Astrocyte of the spinal cord (primary cell): ENCODE measurements around the gene TK1.
A peak's percentile ranks its signal among the peaks of the same experiment; 100 is the strongest.
"Not testable (repeated sequence)": the region's sequence is repeated elsewhere in the genome, so short reads cannot be mapped to it uniquely, and the experiment has no call there.

Source experiments
- DNase-seq: peaks from one replicate; pipeline ENCODE4 v3.0.0; 2011; ENCODE audit warnings: low read depth, low spot score
- H3K4me3 ChIP-seq: 2 replicates; pipeline ENCODE4 v1.5.1; 2011; ENCODE audit warnings: low read depth, mild to moderate bottlenecking, low read length, moderate library complexity
- in situ Hi-C: cut with HindIII; loops from 2 replicates; pipeline ENCODE4 v1.10.0; 2017; ENCODE audit warnings: low sequenced_read_pairs
- TF ChIP-seq, protein P1 (sequence below): IDR thresholded peaks from 2 replicates; pipeline ENCODE4 v1.5.1; 2012; ENCODE audit warnings: low read depth, mild to moderate bottlenecking, low read length, inconsistent platforms

The TK1 gene

DNA sequence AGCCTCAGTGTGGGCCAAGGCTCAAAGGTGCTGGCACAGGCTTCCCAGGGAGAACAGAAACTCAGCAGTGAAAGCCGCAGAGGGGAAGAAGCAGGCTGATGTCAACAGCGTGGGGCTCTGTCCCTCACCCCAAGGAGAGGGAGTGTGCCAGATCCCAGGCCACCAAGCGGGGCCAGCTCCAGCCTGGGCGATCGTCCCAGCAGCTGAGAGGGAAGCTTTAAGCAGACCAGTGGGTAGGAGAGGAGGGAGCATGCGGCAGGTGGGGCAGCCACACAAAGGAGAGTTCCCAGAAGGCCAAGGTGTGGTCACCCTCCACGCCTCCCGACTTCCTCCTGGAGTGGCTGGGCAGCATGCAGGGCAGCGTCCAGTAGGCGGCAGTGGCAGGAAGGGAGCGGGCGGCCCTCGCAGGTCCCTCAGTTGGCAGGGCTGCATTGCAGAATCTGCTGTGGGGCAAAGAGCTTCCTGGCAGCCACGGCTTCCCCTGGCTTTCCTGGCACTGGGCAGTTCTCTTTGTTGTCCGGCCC, 12.4 kb downstream of the TK1 start:
- in situ Hi-C loops: no loop called here
- H3K4me3 ChIP-seq: no peak overlapping the region
- TF ChIP-seq, protein P1, sequence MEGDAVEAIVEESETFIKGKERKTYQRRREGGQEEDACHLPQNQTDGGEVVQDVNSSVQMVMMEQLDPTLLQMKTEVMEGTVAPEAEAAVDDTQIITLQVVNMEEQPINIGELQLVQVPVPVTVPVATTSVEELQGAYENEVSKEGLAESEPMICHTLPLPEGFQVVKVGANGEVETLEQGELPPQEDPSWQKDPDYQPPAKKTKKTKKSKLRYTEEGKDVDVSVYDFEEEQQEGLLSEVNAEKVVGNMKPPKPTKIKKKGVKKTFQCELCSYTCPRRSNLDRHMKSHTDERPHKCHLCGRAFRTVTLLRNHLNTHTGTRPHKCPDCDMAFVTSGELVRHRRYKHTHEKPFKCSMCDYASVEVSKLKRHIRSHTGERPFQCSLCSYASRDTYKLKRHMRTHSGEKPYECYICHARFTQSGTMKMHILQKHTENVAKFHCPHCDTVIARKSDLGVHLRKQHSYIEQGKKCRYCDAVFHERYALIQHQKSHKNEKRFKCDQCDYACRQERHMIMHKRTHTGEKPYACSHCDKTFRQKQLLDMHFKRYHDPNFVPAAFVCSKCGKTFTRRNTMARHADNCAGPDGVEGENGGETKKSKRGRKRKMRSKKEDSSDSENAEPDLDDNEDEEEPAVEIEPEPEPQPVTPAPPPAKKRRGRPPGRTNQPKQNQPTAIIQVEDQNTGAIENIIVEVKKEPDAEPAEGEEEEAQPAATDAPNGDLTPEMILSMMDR: peak; percentile 13
- peak; percentile 8 for DNase-seq

DNA sequence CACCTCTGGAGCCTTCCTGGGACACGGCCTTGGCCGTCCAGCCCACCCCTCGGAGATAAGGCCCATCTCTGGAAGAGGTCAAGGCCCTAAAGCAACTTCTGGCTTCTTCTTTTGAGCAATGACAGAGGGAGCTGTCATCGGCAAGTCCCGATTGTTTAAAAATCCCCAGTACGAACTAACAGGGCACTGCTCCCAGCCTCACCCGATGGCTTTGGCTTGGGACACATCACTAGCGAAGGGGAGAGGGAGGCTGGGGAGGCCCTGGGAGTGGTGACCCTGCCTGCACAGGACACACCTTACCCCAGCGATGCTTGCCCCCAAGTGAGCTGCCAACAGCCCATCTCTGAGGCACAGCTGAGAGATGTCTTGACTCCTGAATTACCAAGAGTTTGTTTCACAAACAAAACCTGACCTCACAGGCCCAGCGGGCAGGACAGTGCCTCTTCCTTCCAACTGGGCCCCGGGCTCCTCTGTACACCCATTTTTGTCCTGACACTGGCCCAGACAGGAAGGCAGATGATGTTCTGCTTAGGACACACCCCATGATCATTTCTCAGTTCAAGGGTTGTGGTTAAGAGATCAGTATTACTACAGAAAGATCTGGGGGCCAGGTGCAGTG, 13.6 kb downstream of the TK1 start:
- no peak for DNase-seq
- TF ChIP-seq, protein P1: no peak
- no peak overlapping the region for H3K4me3 ChIP-seq
- in situ Hi-C loops: no loop called here

DNA sequence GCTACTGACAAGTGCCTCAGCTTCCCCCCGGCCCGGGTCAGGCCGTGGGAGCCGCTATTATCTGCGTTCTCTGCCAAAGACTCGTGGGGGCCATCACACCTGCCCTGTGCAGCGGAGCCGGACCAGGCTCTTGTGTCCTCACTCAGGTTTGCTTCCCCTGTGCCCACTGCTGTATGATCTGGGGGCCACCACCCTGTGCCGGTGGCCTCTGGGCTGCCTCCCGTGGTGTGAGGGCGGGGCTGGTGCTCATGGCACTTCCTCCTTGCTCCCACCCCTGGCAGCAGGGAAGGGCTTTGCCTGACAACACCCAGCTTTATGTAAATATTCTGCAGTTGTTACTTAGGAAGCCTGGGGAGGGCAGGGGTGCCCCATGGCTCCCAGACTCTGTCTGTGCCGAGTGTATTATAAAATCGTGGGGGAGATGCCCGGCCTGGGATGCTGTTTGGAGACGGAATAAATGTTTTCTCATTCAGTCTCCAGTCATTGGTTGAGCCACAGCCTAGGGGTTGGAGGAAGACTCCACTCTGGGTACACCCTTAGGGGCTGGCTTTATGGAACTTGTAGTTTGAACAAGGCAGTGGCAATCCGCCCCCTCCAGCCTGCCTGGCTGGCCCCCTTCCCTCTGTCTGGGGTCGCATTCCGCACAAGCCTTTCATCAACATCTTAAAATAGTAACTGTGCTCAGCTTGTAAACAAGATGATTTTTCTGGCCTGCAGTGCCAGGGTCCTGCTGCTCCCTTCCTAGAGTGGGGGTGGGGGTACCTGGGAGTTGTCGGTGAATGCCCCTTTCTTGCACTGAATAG, 14.4 kb downstream of the TK1 start:
- peak; percentile 20 for DNase-seq
- no peak overlapping the region for H3K4me3 ChIP-seq
- in situ Hi-C loops: no loop called here
- TF ChIP-seq, protein P1: no peak

DNA sequence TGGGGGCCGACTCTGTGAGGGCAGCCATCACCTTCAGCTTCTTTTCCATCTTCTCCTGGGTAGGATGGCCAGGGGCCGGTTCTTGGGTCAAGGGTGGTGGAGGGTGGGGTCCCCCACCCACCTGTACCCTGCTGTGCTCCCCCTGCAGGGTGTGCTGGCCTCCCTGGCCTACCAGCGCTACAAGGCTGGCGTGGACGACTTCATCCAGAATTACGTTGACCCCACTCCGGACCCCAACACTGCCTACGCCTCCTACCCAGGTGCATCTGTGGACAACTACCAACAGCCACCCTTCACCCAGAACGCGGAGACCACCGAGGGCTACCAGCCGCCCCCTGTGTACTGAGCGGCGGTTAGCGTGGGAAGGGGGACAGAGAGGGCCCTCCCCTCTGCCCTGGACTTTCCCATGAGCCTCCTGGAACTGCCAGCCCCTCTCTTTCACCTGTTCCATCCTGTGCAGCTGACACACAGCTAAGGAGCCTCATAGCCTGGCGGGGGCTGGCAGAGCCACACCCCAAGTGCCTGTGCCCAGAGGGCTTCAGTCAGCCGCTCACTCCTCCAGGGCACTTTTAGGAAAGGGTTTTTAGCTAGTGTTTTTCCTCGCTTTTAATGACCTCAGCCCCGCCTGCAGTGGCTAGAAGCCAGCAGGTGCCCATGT, 15.1 kb downstream of the TK1 start:
- in situ Hi-C loops, DNase-seq, H3K4me3 ChIP-seq: not testable (repeated sequence)

DNA sequence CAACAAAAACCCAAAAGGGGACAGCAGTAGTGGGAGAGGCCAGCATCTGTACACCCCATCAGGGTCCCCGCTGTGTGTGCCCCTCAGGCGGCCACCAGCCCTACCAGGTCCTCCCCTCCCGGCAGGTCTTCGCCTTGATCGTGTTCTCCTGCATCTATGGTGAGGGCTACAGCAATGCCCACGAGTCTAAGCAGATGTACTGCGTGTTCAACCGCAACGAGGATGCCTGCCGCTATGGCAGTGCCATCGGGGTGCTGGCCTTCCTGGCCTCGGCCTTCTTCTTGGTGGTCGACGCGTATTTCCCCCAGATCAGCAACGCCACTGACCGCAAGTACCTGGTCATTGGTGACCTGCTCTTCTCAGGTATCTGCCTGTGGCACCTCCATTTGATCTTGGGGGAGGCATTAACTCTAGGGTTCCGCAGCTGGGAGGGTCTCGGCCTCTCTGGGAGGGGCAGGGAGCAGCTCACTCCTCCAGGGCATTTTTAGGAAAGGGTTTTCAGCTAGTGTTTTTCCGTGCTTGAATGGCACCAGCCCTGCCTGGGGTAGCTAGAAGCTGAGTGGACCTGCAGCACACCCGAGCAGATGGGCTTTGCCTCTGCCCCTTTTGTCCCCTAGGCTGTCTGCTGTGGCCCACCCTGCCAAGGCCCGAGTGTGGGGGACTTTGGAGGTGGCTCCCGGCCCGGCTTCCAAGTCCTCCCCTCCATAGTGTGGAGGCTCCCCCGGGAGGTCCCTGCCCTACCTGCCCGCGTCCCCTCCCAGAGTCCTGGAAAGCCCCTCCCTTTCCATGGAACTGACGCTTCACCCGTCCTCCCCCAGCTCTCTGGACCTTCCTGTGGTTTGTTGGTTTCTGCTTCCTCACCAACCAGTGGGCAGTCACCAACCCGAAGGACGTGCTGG, 15.9 kb downstream of the TK1 start:
- no peak for DNase-seq
- no peak overlapping the region for H3K4me3 ChIP-seq
- TF ChIP-seq, protein P1: no peak
- in situ Hi-C loops: no loop called here

DNA sequence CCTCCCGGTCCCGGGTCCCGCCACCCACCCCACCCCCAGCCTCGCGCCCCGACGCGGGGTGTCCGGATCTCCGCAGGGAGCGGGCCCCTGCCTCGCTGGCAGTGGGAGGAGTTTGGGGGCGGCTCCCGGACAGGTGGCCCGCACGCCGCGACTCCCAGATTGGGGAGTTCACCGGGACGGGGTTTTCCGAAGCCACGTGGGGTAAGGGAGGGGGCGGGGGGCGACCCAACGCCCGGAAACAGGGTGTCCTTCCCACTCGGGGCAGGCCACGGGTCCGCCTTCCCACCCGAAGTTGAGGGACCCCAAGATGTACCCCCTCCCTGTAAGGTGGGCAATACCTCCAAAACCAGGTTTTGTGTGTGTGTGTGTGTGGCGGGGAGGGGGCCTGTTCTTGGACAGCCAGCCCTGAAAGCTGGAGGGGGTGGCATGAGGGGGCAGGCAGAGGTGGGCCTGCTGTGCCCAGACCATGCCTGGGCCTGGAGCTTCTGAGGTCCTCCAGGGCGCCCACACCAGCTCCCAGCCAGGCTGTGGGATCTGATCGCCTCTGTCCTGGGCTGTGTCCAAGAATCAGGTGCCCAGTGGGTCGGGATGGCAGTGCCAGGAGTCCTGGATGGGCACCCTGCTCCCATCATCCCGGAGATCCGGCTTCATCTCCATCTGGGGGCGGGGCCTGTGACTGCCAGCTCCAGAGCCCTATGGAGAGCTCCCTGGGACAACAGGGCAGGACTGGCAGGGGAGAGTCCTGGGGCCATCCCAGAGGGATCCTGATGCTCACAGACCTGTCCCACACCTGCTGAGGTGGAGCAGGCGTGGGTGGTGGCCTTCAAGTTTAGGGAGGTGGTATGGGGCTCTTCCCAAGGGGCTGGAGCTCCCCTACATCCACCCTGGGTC, 17.7 kb downstream of the TK1 start:
- H3K4me3 ChIP-seq: peak overlapping the region; percentile 51
- peak; percentile 33 for DNase-seq
- TF ChIP-seq, protein P1: no peak
- in situ Hi-C loops: no loop called here
